IPS DF 6.9 (cell line): ENCODE results near the gene NOXA1.

Experiments
- DNase-seq: peaks from one replicate; pipeline ENCODE4 v3.0.0-alpha.2; 2013; ENCODE audit warnings: low read depth, low spot score
- H3K27ac ChIP-seq: one replicate; pipeline ENCODE4 v1.5.1; 2013; ENCODE audit warnings: low read length, control low read depth
- H3K27me3 ChIP-seq: 2 replicates; pipeline ENCODE4 v1.6.1; 2013; ENCODE audit warnings: mild to moderate bottlenecking, low read length; ENCODE audit not compliant: control insufficient read depth, insufficient read depth
- H3K36me3 ChIP-seq: 2 replicates; pipeline ENCODE4 v1.6.1; 2013; ENCODE audit warnings: low read length; ENCODE audit not compliant: control insufficient read depth, insufficient read depth
- H3K4me1 ChIP-seq: 2 replicates; pipeline ENCODE4 v1.6.1; 2013; ENCODE audit warnings: low read length; ENCODE audit not compliant: control insufficient read depth, insufficient read depth
- H3K4me3 ChIP-seq: 2 replicates; pipeline ENCODE4 v1.5.1; 2013; ENCODE audit warnings: mild to moderate bottlenecking, low read length
- H3K9me3 ChIP-seq: 2 replicates; pipeline ENCODE4 v1.6.1; 2013; ENCODE audit warnings: low read length, inconsistent platforms; ENCODE audit not compliant: control insufficient read depth, insufficient read depth
- WGBS: extraction: QIAGEN DNeasy Blood & Tissue Kit; methylation state at CpG from one replicate; pipeline ENCODE4 v1.1.7; 2013; ENCODE audit warnings: mixed read lengths, missing lambda C conversion rate; ENCODE audit not compliant: insufficient read length, insufficient coverage; 5-methylcytosine and 5-hydroxymethylcytosine counted together

The NOXA1 gene

DNA sequence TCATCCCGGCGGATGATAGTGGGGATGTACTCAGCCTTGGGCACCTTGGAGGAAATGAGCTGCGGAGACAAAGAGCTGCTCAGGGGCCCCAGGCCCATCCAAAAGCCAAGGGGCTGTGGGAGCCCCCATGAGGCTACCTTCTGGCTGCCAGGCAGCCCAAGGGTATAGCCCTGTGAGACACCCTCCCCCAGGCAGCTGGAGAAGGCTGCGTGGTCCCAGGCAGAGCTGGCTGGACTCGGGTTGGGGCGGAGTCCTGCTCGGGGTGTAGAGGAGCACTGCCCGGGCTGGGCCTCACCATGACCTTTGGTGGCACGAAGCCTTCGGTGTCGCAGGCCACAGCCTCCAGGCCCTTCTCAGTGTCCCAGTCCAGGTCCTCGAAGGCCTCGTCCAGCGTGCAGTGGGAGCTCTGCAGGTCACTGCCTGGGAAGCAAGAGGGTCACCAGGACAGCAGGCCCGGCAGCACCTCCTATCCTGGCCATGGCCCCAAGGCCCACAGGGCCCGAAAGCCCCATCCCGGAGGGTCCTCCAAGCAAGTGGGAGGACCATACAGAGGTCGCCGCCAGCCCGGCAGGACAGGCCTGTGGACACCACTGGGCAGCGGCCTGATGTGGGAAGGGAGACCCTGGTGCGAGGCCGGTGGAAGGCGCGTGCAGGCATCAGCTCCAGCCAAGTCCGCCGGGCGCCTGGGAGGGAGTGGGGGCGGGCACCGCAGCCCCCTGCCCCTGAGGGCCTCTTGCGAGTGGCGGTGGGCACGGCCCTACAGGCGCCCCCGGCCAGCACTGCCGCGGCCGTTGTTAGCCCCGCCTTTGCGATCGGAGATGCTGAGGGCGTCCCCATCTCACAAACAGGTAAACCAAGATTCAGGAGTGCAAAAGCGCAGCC lies 29.8 kb downstream of the NOXA1 start:
- Histone ChIP-seq H3K9me3 (no peaks in the 10 kb centered on the region), H3K27ac (no peak overlapping the region), H3K27me3 (no peaks in the 10 kb centered on the region), H3K4me3 (peak overlapping the region; percentile 19; the same call in 1 of the 2 replicates), H3K36me3 (peaks cover 20% of the 10 kb centered on the region), H3K4me1 (peaks cover 10% of the 10 kb centered on the region)
- no CpG with 5 or more reads among the region's 43 CpGs for WGBS
- DNase-seq, result no peak

DNA sequence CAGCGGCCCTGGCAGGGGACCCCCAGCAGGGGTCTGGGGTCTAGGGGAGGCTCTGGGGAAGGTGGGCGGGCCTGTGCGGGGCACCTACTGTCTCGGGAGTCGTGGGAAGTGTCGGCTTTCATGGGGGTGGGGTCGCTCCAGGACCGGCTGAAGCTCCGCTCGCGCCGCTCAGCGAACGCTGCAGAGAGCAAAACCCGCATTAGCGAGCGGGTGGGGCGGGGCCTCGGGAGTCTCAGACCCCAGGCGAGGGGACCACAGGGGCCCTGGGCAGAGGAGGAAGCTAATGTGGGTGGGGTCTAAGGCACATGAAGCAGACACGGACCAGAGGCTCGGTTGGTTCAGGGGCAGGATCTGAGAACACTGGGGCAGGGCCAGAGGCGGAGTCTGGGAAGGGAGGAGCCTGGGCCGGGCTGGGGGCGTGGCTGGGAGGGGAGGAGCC lies 30.5 kb downstream of the NOXA1 start:
- no peaks in the 10 kb centered on the region for H3K9me3 ChIP-seq
- peaks cover 14% of the 10 kb centered on the region for H3K4me1 ChIP-seq
- peaks cover 18% of the 10 kb centered on the region for H3K36me3 ChIP-seq
- peak overlapping the region; percentile 19; the same call in 1 of the 2 replicates for H3K4me3 ChIP-seq
- no peak for DNase-seq
- H3K27ac ChIP-seq, result no peak overlapping the region
- WGBS, result no CpG with 5 or more reads among the region's 25 CpGs
- no peaks in the 10 kb centered on the region for H3K27me3 ChIP-seq

DNA sequence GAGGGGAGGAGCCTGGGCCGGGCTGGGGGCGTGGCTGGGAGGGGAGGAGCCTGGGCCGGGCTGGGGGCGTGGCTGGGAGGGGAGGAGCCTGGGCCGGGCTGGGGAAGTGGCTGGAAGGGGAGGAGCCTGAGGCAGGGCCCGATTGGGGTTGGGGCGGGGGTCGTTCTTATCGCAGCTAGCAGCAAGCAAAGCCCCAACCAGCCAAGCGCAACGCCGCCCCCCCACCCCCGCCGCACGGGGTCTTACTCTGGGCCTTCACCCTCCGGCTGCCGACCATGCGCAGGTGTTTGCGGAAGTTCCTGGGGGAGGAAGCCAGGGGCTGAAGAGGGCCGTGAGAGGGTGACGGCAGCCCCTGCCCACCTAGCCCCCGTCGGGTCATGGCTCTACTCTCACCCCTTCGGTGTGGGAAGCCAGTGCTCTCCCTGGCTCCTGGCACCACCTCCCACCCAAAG lies 31.0 kb downstream of the NOXA1 start:
- WGBS, result no CpG with 5 or more reads among the region's 24 CpGs
- peak overlapping the region; percentile 29; the same call in 1 of the 2 replicates for H3K4me3 ChIP-seq
- H3K36me3 ChIP-seq, result peaks cover 14% of the 10 kb centered on the region
- peaks cover 14% of the 10 kb centered on the region for H3K4me1 ChIP-seq
- H3K27me3 ChIP-seq, result no peaks in the 10 kb centered on the region
- no peaks in the 10 kb centered on the region for H3K9me3 ChIP-seq
- DNase-seq, result no peak
- no peak overlapping the region for H3K27ac ChIP-seq

DNA sequence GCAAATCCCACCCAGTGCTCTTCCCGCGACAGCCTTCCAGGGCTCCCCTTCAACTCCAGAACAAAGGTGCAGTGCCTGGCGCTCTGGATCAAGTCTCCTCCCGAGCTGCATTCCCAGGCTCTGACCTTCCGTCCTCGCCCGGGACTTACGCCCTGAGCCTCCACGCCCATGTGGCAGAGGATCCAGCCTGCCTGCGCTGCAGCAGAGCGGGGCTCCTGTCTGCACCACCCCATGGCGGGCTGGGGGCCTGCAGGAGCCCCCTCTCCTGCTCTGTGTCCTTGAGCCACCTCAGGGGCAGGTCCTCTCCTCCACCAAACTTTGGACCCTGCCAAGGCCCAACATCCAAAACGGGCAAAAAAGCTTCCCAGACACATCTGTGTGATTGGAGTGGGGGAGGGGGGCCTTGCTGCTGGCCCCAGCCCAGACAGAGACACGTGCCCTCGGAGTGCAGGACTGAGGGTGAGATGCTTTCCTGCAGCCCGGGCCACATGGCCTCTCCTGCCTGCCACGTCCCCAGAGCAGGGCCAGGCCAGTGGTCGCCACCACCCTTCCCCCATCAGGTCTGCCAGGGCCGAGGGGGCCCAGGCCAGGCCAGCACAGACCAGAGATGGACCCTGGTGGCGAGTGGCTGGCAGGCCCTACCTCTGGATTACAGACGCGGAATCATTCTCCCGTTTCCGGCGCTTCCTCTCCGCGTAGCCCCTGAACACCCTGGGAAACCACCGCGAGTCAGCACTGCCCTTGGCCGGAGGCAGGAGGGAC lies 31.6 kb downstream of the NOXA1 start:
- H3K36me3 ChIP-seq, result peaks cover 12% of the 10 kb centered on the region
- no peak for DNase-seq
- no peaks in the 10 kb centered on the region for H3K27me3 ChIP-seq
- H3K9me3 ChIP-seq, result no peaks in the 10 kb centered on the region
- WGBS, result no CpG with 5 or more reads among the region's 30 CpGs
- H3K4me3 ChIP-seq, result peak overlapping the region; percentile 29; the same call in 1 of the 2 replicates
- peaks cover 15% of the 10 kb centered on the region for H3K4me1 ChIP-seq
- H3K27ac ChIP-seq, result no peak overlapping the region

DNA sequence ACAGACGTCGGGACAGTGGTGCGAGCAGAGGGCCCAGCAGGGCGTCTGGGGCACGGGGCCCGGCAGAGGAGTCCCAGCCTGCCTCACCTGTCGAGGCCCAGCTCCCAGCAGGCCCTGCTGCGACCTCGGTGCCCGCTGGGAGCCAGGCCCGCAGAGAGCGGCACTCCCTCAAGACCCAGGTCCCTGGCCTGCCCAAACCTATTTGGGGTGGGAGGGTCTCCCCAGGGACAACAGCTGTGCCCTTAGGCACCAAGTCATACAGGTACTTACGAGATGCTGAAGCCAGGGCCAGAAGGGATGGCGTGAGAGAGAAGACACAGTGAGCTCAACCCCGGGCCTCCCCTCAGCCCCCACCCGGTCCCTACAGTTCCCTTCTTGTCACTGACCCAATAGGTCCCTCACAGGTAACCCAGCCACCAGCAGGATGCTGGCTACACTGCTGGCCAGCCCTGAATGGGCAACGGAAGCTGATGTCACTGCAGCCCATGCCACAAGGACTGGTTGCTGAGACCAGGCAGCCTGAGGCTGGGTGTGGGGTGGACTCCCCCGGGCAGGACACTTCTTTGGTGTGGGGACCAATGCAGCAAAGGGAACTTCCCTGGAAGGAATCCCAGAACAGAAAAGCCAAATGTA lies 32.3 kb downstream of the NOXA1 start:
- no CpG with 5 or more reads among the region's 18 CpGs for WGBS
- no peaks in the 10 kb centered on the region for H3K27me3 ChIP-seq
- peaks cover 10% of the 10 kb centered on the region; the same call in 1 of the 2 replicates for H3K36me3 ChIP-seq
- H3K4me1 ChIP-seq, result peaks cover 15% of the 10 kb centered on the region
- no peak for DNase-seq
- H3K27ac ChIP-seq, result no peak overlapping the region
- no peak overlapping the region for H3K4me3 ChIP-seq
- no peaks in the 10 kb centered on the region for H3K9me3 ChIP-seq

DNA sequence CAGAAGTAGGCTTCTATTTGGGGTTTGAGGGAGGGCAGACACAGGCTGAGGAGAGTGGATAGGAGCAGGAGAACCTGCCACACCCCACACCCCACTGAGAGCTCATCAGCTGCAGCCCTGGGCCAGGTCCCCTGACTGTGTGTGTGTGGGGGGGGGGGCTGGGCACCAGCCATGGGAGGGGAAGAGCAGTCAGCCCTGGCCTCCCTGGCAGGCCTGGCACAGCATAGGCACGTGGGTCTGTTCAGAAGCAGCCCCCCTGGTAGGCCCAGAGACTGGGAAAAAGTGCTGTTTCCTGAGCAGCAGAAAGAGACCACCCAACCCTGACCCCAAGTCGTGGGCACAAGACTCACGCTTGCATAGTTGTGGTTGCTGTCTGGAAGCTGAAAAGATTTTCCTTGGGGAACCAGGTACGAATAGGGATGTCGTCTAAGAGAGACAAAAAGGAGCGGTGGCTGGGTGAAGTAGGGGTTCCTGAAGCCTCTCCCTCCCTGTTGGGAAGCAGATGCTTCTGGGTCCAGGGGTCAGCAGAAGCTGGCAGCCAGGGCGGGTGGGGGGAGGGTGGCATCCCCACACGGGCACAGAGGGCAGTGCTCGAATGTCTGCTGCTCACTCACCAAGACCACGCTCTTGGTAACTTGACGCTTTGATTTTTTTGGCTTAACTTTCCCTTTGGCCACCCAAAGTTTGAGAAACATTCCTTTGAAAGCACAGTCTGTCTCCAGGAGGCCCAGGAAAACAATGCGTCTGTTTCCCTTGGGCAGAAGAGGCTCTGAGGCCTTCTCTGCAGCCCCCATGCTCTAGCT lies 33.1 kb downstream of the NOXA1 start:
- H3K36me3 ChIP-seq, result peaks cover 10% of the 10 kb centered on the region; the same call in 1 of the 2 replicates
- no peaks in the 10 kb centered on the region for H3K9me3 ChIP-seq
- no CpG with 5 or more reads among the region's 12 CpGs for WGBS
- no peak overlapping the region for H3K27ac ChIP-seq
- DNase-seq, result no peak
- no peaks in the 10 kb centered on the region for H3K27me3 ChIP-seq
- peaks cover 15% of the 10 kb centered on the region for H3K4me1 ChIP-seq
- no peak overlapping the region for H3K4me3 ChIP-seq

DNA sequence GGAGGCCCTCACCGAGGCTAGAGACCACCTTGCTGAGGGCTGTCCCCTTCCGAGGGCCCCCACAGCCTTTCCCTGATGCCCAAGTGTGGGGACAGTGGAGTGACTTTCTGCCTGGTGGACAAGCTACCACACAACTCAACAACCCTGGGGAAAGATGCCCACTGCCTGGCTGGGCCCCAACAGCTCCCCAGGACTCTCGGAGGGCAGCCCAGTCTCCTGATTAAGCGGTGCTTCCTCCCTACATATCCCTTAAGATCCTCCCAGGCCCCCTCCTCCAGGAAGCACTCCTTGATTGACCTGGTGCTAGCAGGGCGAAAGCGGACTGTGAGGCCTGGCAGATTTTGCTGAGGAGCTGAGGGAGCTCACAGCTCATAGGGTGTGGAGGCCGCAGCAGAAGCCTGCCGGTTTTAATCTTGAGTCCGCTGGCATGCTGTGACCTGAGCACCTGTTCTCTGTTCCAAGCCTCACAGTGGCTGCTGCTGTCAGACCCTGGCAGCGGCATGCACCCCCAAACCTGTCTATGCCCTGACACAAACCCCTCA lies 33.7 kb downstream of the NOXA1 start:
- H3K27ac ChIP-seq, result no peak overlapping the region
- WGBS, result no CpG with 5 or more reads among the region's 10 CpGs
- H3K9me3 ChIP-seq, result no peaks in the 10 kb centered on the region
- no peak overlapping the region for H3K4me3 ChIP-seq
- no peaks in the 10 kb centered on the region for H3K27me3 ChIP-seq
- peaks cover 15% of the 10 kb centered on the region for H3K4me1 ChIP-seq
- DNase-seq, result no peak
- peaks cover 10% of the 10 kb centered on the region; the same call in 1 of the 2 replicates for H3K36me3 ChIP-seq

DNA sequence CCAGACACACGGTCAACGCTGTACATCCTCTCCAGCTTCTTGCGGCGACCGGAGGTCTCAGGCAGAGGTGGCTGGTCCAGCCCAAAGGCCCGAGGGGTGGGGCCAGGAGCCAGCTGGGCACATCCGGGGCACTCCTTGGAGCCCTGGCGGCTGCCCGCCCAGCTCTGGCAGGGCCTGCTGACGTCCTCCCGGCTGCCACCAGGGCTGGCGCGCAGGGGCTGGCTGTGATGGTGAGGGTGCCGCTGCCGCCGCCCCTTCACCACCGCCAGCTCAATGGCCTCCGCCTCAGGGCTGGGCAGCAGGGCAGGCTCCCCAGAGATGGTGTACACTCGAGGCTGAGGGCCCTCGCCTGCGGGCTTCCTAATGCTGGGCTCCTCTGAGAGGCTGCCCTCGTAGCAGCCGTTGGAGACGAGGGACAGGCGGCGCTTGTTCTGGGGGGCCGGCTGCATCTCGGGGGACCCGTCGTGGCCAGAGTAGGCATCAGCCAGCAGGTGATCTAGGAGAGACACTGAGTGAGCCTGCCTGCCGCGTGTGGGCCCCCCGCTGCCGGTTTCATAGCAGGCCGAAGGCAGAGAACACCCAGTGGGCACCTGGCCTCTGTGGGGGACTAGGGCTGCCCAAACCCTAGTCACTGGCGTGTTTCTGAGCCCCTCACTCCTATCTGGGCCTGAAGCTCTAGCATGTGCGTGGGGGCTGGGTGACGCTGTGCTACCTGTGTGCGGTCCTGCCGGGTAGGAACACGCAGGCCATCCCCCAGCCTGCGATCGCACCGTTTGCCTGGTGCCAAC lies 34.4 kb downstream of the NOXA1 start:
- peaks cover 7% of the 10 kb centered on the region; the same call in 1 of the 2 replicates for H3K36me3 ChIP-seq
- WGBS, result no CpG with 5 or more reads among the region's 44 CpGs
- no peak for DNase-seq
- H3K4me1 ChIP-seq, result peaks cover 15% of the 10 kb centered on the region
- no peaks in the 10 kb centered on the region for H3K9me3 ChIP-seq
- no peak overlapping the region for H3K4me3 ChIP-seq
- no peak overlapping the region for H3K27ac ChIP-seq
- no peaks in the 10 kb centered on the region for H3K27me3 ChIP-seq
